Measurements from ENCODE around the gene TTLL12. TPM values are rescaled to one million over a fixed set of nuclear protein-coding genes. Genes with fewer than 3 reads are reported as not detected.

The TTLL12 gene
- total RNA-seq, 1 experiment from 2014 or later: 46.4 TPM

GRCh38 chr22:43116932-43117331 is 70.0 kb downstream of the TTLL12 start:
- no peaks in the 10 kb centered on the region for H3K9me3 Mint-ChIP-seq (ENCODE audit: unreplicated experiment)
- H3K36me3 Mint-ChIP-seq (ENCODE audit: insufficient read depth, unreplicated experiment): peaks cover 11% of the 10 kb centered on the region
- BruUV-seq (replicated peaks): no TSS peak
- Histone ChIP-seq H3K4me3 (ENCODE audit: low read depth, low read length) (no peak overlapping the region), H3K27me3 (replicated peaks; ENCODE audit: control insufficient read depth, insufficient read depth, low read length) (no peaks in the 10 kb centered on the region), H3K4me1 (no peaks in the 10 kb centered on the region; the same call in 1 of the 2 replicates), H3K36me3 (ENCODE audit: control insufficient read depth, insufficient read depth, low read length) (no peaks in the 10 kb centered on the region; the same call in 1 of the 2 replicates), H3K9me3 (no peaks in the 10 kb centered on the region)
- H3K27me3 Mint-ChIP-seq (ENCODE audit: insufficient read depth, unreplicated experiment): no peaks in the 10 kb centered on the region
- no peak for DNase-seq
- ChIA-PET POLR2A (interaction anchor here (0.6 to 0.7 kb wide), 3 partner anchors 16 to 1594 kb away, joined by 3 to 6 read pairs (median 3); no protein-coding TSS in a partner anchor), CTCF (no interaction called here)
- TF ChIP-seq, protein P1, sequence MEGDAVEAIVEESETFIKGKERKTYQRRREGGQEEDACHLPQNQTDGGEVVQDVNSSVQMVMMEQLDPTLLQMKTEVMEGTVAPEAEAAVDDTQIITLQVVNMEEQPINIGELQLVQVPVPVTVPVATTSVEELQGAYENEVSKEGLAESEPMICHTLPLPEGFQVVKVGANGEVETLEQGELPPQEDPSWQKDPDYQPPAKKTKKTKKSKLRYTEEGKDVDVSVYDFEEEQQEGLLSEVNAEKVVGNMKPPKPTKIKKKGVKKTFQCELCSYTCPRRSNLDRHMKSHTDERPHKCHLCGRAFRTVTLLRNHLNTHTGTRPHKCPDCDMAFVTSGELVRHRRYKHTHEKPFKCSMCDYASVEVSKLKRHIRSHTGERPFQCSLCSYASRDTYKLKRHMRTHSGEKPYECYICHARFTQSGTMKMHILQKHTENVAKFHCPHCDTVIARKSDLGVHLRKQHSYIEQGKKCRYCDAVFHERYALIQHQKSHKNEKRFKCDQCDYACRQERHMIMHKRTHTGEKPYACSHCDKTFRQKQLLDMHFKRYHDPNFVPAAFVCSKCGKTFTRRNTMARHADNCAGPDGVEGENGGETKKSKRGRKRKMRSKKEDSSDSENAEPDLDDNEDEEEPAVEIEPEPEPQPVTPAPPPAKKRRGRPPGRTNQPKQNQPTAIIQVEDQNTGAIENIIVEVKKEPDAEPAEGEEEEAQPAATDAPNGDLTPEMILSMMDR (IDR thresholded peaks at IDR 0.05; ENCODE audit: insufficient read depth in 1 of 2, low read depth in 1 of 2, low read length in 1 of 2, severe bottlenecking in 1 of 2, unreplicated experiment in 1 of 2): no peak
- H3K27ac Mint-ChIP-seq (ENCODE audit: unreplicated experiment): no peak overlapping the region
- intact Hi-C loops (cut with micrococcal nuclease; ENCODE audit: unreplicated experiment): no loop called here
- no peak overlapping the region for H3K4me3 Mint-ChIP-seq (ENCODE audit: unreplicated experiment)
- no peaks in the 10 kb centered on the region for H3K4me1 Mint-ChIP-seq (ENCODE audit: low read depth, unreplicated experiment)

Other genes with a start within 250 kb of the TTLL12 start
- gene PACSIN2, start 172.0 kb downstream of the TTLL12 start, total RNA-seq (2022): 122 and 126 TPM in 2 replicates
- gene TTLL1, start 97.7 kb downstream of the TTLL12 start, total RNA-seq (2022): 4.1 and 4.4 TPM in 2 replicates
- 13.3 and 17.6 TPM in 2 replicates for gene BIK, start 76.4 kb downstream of the TTLL12 start, total RNA-seq (2022)
- 23.5 and 23.8 TPM in 2 replicates for gene MCAT, start 43.7 kb downstream of the TTLL12 start, total RNA-seq (2022)
- 44.6 and 50.1 TPM in 2 replicates for gene TSPO, start 35.6 kb downstream of the TTLL12 start, total RNA-seq (2022)
- not detected in 2 replicates for gene SCUBE1, start 156.2 kb upstream of the TTLL12 start, total RNA-seq (2022)
- not detected in 2 replicates for gene MPPED1, start 224.9 kb upstream of the TTLL12 start, total RNA-seq (2022)